Uterus (tissue), 2 donors: ENCODE results near the gene CCDC57.

Source experiments
- CTCF ChIP-seq, 4 experiments: fragments of 200-600 bp in 2 of 4; fragments of 450-650 bp in 2 of 4; sonication (generic) in 2 of 4; IDR thresholded peaks; one replicate each; pipeline ENCODE4 v1.5.1; 2016 to 2019; ENCODE audit warnings: antibody characterized with exemption in 4 of 4, mild to moderate bottlenecking in 2 of 4, moderate library complexity in 1 of 4
- POLR2A ChIP-seq, 2 donors: fragments of 450-650 bp; IDR thresholded peaks; one replicate each; pipeline ENCODE4 v1.6.1; 2016; ENCODE audit warnings: antibody characterized with exemption in 2 of 2, mild to moderate bottlenecking in 1 of 2, moderate library complexity in 1 of 2

GRCh38 chr17:82053556-82054263 lies 158.9 kb downstream of the CCDC57 start:
- TF ChIP-seq CTCF (IDR thresholded peaks at IDR 0.05) (no peak), POLR2A (IDR thresholded peaks at IDR 0.05) (no peak)
